ENCODE data around the gene COP1. TPM values are rescaled to one million over a fixed set of nuclear protein-coding genes. Genes with fewer than 3 reads are reported as not detected.

The COP1 gene
- total and polyA plus RNA-seq, 2 of the 13 experiments (the other 11 are each of a cell fraction or from before 2014, with no cell fraction given), result 20.5 to 51.3 TPM

- TF ChIP-seq FOXC1 (CRISPR knock-in tag; IDR thresholded peaks at IDR 0.05; ENCODE audit: borderline replicate concordance) (no peak), ZNF33A (CRISPR knock-in tag; IDR thresholded peaks at IDR 0.05; ENCODE audit: borderline replicate concordance) (no peak), FUBP1 (CRISPR knock-in tag; IDR thresholded peaks at IDR 0.05; ENCODE audit: borderline replicate concordance) (no peak), PHF21A (CRISPR knock-in tag; IDR thresholded peaks at IDR 0.05) (no peak), CREM (IDR thresholded peaks at IDR 0.05) (peak; percentile 80; the same call in 1 of the 2 replicates), CREM (CRISPR knock-in tag; IDR thresholded peaks at IDR 0.05) (no peak), MEF2D (CRISPR knock-in tag; IDR thresholded peaks at IDR 0.05) (0 out of 2 replicates have a peak, but pooled peaks have one; percentile 56), HDAC1 (CRISPR knock-in tag; IDR thresholded peaks at IDR 0.05) (peak; percentile 58), ELF3 (CRISPR knock-in tag; IDR thresholded peaks at IDR 0.05) (peak; percentile 45; the same call in 1 of the 2 replicates), ZNF629 (CRISPR knock-in tag; conservative IDR thresholded peaks at IDR 0.05) (no peak), ZNF619 (CRISPR knock-in tag; IDR thresholded peaks at IDR 0.05) (no peak), SMARCE1 (IDR thresholded peaks at IDR 0.05; ENCODE audit: borderline replicate concordance) (no peak), ZNF644 (CRISPR knock-in tag; IDR thresholded peaks at IDR 0.05; ENCODE audit: low read depth) (peak; percentile 81; the same call in 1 of the 2 replicates), MLX (CRISPR knock-in tag; IDR thresholded peaks at IDR 0.05) (peak; percentile 73; the same call in 1 of the 2 replicates), ZNF740 (CRISPR knock-in tag; IDR thresholded peaks at IDR 0.05) (no peak), HOXA5 (CRISPR knock-in tag; IDR thresholded peaks at IDR 0.05) (0 out of 2 replicates have a peak, but pooled peaks have one; percentile 30), NR2F6 (IDR thresholded peaks at IDR 0.05) (no peak), NR2F6 (CRISPR knock-in tag; IDR thresholded peaks at IDR 0.05) (peak; percentile 52; the same call in 1 of the 2 replicates), HNRNPH1 (optimal IDR thresholded peaks at IDR 0.05; ENCODE audit: low read depth, low read length) (no peak), FOXM1 (CRISPR knock-in tag; IDR thresholded peaks at IDR 0.05) (no peak), HOMEZ (CRISPR knock-in tag; IDR thresholded peaks at IDR 0.05; ENCODE audit: low read depth) (peak; percentile 99), TRIM24 (CRISPR knock-in tag; IDR thresholded peaks at IDR 0.05) (no peak), MAFF (IDR thresholded peaks at IDR 0.05; ENCODE audit: low read depth, low read length) (no peak), SALL1 (CRISPR knock-in tag; IDR thresholded peaks at IDR 0.05) (peak; percentile 68; the same call in 1 of the 2 replicates), E2F2 (CRISPR knock-in tag; IDR thresholded peaks at IDR 0.05; ENCODE audit: borderline replicate concordance) (no peak), NRL (CRISPR knock-in tag; IDR thresholded peaks at IDR 0.05; ENCODE audit: borderline replicate concordance) (no peak), CEBPG (CRISPR knock-in tag; IDR thresholded peaks at IDR 0.05) (peak; percentile 43)
Measured at GRCh38 chr1:176149939-176150807, 56.9 kb downstream of the COP1 start (continued).

Measured in HepG2 (cell line).